Measurements from ENCODE around the gene ARL6IP4. TPM values are rescaled to one million over a fixed set of nuclear protein-coding genes. Genes with fewer than 3 reads are reported as not detected.

The ARL6IP4 gene
- total and polyA plus RNA-seq, 2 donors from 2014 or later = 168 to 362 TPM

DNA sequence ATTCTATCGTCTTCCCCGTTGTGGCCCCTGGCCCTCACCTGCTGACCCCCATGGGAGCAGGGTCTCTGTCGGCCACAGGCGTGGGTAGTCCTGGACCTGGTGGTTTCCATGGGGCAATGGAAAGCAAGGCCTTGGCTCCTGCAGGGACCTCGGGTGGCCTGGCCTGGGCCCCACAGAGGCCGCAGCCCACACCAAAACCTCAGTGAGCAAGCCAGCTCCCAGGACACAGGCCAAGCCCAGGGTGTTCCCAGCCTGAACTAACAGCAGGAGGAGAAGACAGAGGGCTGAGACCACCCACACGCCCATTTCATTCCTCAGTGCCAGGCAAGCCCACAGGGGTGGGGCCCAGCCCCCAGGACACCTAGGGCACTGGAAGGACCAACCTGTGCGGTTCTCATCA is 31.1 kb upstream of the ARL6IP4 start:
- no peak overlapping the region for H3K9ac ChIP-seq (ENCODE audit: low read length in 3 of 3)
- intact Hi-C loops (cut with DNase I) = no loop called here
- H3K4me1 ChIP-seq (ENCODE audit: control insufficient read depth in 2 of 3, insufficient read depth in 2 of 3, low read depth in 1 of 3, low read length in 3 of 3) = peaks cover 0 to 6% (median 0%) of the 10 kb centered on the region in 3 donors
- TF ChIP-seq, protein P1, sequence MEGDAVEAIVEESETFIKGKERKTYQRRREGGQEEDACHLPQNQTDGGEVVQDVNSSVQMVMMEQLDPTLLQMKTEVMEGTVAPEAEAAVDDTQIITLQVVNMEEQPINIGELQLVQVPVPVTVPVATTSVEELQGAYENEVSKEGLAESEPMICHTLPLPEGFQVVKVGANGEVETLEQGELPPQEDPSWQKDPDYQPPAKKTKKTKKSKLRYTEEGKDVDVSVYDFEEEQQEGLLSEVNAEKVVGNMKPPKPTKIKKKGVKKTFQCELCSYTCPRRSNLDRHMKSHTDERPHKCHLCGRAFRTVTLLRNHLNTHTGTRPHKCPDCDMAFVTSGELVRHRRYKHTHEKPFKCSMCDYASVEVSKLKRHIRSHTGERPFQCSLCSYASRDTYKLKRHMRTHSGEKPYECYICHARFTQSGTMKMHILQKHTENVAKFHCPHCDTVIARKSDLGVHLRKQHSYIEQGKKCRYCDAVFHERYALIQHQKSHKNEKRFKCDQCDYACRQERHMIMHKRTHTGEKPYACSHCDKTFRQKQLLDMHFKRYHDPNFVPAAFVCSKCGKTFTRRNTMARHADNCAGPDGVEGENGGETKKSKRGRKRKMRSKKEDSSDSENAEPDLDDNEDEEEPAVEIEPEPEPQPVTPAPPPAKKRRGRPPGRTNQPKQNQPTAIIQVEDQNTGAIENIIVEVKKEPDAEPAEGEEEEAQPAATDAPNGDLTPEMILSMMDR (IDR thresholded peaks at IDR 0.05; ENCODE audit: borderline replicate concordance, extremely low read depth, insufficient read depth) = no peak
- H3K36me3 ChIP-seq (ENCODE audit: control insufficient read depth in 2 of 3, insufficient read depth in 3 of 3, low read length in 3 of 3) = no peaks in the 10 kb centered on the region
- FAIRE-seq (no peak), DNase-seq (no peak)
- H3K27me3 ChIP-seq (ENCODE audit: control insufficient read depth, insufficient read depth, low read length) = no peaks in the 10 kb centered on the region
- H3K4me3 ChIP-seq (ENCODE audit: low read length in 3 of 3) = no peak overlapping the region
- H3K9me3 ChIP-seq (ENCODE audit: control insufficient read depth in 2 of 3, insufficient read depth in 1 of 3, low read length in 3 of 3) = no peaks in the 10 kb centered on the region
- no peak overlapping the region for H3K27ac ChIP-seq (ENCODE audit: low read depth in 2 of 2, low read length in 2 of 2)

DNA sequence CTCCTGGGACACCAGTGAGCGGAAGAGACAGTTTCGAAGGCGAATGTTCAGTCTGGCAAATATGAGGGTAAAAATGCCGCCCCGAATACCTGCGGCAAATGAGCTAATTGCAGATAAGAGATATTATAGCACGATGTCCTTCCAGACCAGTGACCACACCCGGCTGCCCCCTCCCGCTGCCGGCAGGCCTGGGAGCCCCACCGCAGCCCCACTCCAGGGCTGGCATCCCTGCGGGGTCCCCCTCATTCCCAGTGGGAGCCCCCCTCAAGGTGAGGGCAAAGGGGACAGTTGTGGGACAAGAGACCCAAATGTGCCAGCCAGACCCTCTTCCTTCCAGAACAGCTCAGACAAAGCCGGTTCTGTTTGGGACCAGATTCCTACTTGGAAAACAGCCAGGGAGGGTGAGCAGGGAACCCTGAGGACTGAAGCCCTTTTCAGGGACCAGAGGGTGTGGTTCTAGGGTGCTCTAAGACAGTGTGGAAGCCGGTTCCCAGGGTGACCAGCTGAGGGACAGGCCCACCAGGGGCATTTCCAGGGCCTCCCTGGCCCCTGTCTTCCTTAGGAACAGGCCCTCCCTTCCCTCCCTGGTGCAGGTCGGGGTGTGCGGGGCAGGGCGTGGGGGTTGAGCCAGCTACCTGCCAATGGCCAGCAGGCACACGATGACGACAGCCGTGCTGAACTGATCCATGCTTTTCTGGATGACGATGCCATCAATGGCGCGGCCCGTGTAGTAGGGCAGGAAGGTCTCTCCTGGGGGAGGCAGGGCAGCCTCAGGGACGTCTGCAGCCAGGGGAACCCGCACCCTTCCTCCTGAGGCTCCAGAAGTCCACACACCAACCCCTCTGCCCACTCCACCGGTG is 30.4 kb upstream of the ARL6IP4 start:
- H3K27ac ChIP-seq (ENCODE audit: low read depth in 2 of 2, low read length in 2 of 2) = no peak overlapping the region
- H3K4me3 ChIP-seq (ENCODE audit: low read length in 3 of 3) = no peak overlapping the region
- peaks cover 0 to 6% (median 0%) of the 10 kb centered on the region in 3 donors for H3K4me1 ChIP-seq (ENCODE audit: control insufficient read depth in 2 of 3, insufficient read depth in 2 of 3, low read depth in 1 of 3, low read length in 3 of 3)
- H3K36me3 ChIP-seq (ENCODE audit: control insufficient read depth in 2 of 3, insufficient read depth in 3 of 3, low read length in 3 of 3) = no peaks in the 10 kb centered on the region
- DNase-seq = peak in 1 of 5 donors; percentile 71
- H3K9me3 ChIP-seq (ENCODE audit: control insufficient read depth in 2 of 3, insufficient read depth in 1 of 3, low read length in 3 of 3) = no peaks in the 10 kb centered on the region
- no peaks in the 10 kb centered on the region for H3K27me3 ChIP-seq (ENCODE audit: control insufficient read depth, insufficient read depth, low read length)
- no peak for FAIRE-seq
- TF ChIP-seq, protein P1 (IDR thresholded peaks at IDR 0.05; ENCODE audit: borderline replicate concordance, extremely low read depth, insufficient read depth) = no peak
- intact Hi-C loops (cut with DNase I) = loop anchor here (5.0 to 10.0 kb wide), 2 partner anchors 88 to 155 kb away; no protein-coding TSS in a partner anchor
- no peak overlapping the region for H3K9ac ChIP-seq (ENCODE audit: low read length in 3 of 3)

DNA sequence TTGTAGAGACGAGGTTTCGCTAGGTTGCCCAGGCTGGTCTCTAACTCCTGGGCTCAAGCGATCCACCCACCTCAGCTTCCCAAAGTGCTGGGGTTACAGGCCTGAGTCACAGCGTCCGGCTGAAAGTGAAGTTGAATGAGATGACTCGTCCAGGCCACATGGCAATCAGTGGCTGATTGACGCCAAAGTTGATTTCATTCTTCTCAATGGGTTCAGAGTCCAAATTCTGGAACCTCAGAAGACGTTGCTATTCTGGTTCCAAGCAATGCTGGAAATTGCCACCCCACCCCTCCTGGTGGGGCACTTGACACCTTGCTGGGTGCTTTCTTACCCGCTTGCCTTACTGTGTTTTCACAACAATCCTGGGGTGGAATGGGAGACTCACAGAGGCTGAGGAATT is 29.1 kb upstream of the ARL6IP4 start:
- Histone ChIP-seq H3K9me3 (ENCODE audit: control insufficient read depth in 2 of 3, insufficient read depth in 1 of 3, low read length in 3 of 3) (no peaks in the 10 kb centered on the region), H3K27me3 (ENCODE audit: control insufficient read depth, insufficient read depth, low read length) (no peaks in the 10 kb centered on the region), H3K4me1 (ENCODE audit: control insufficient read depth in 2 of 3, insufficient read depth in 2 of 3, low read depth in 1 of 3, low read length in 3 of 3) (peaks cover 0 to 4% (median 0%) of the 10 kb centered on the region in 3 donors), H3K36me3 (ENCODE audit: control insufficient read depth in 2 of 3, insufficient read depth in 3 of 3, low read length in 3 of 3) (no peaks in the 10 kb centered on the region), H3K9ac (ENCODE audit: low read length in 3 of 3) (no peak overlapping the region), H3K4me3 (ENCODE audit: low read length in 3 of 3) (no peak overlapping the region), H3K27ac (ENCODE audit: low read depth in 2 of 2, low read length in 2 of 2) (no peak overlapping the region)
- intact Hi-C loops (cut with DNase I) = loop anchor here (5.0 to 10.0 kb wide), 2 partner anchors 89 to 157 kb away; no protein-coding TSS in a partner anchor
- DNase-seq (no peak), FAIRE-seq (no peak)
- TF ChIP-seq, protein P1 (IDR thresholded peaks at IDR 0.05; ENCODE audit: borderline replicate concordance, extremely low read depth, insufficient read depth) = no peak
